Heart left ventricle (tissue), 16 donors: ENCODE results near the gene RALGAPA2. TPM values are rescaled to one million over a fixed set of nuclear protein-coding genes. Genes with fewer than 3 reads are reported as not detected.

Source experiments
- ATAC-seq, 4 donors: fragments of 200-7000 bp; cut with Tn5 transposase; one replicate each; pipeline ENCODE4 v1.9.1; 2020 to 2022; ENCODE audit warnings: moderate library complexity in 4 of 4, mild to moderate bottlenecking in 3 of 4, moderate number of reproducible peaks in 1 of 4
- DNase-seq, 5 donors: peaks; one replicate each; pipeline ENCODE4 v3.0.0-alpha.2; 2020
- H3K27ac ChIP-seq, 12 donors: fragments of 200-600 bp; sonication (generic) in 4 of 12; one replicate each; pipeline versions ENCODE4 v1.5.0 to v1.8.0; 2016 to 2022; ENCODE audit warnings: mild to moderate bottlenecking in 2 of 12
- H3K27me3 ChIP-seq, 9 donors: fragments of 200-600 bp; sonication (generic) in 2 of 9; one replicate each; pipeline versions ENCODE4 v1.5.1 to v1.8.0; 2016 to 2022; ENCODE audit warnings: mild to moderate bottlenecking in 3 of 9
- H3K36me3 ChIP-seq, 9 donors: fragments of 200-600 bp; sonication (generic) in 2 of 9; one replicate each; pipeline versions ENCODE4 v1.5.0 to v1.8.0; 2018 to 2022; ENCODE audit warnings: mild to moderate bottlenecking in 2 of 9
- H3K4me1 ChIP-seq, 12 donors: fragments of 200-600 bp; sonication (generic) in 4 of 12; one replicate each; pipeline versions ENCODE4 v1.5.0 to v1.8.0; 2016 to 2022; ENCODE audit warnings: mild to moderate bottlenecking in 3 of 12
- H3K4me3 ChIP-seq, 12 donors: fragments of 200-600 bp; sonication (generic) in 4 of 12; one replicate each; pipeline versions ENCODE4 v1.5.0 to v1.8.0; 2017 to 2022; ENCODE audit warnings: mild to moderate bottlenecking in 9 of 12, moderate library complexity in 4 of 12
- H3K9me3 ChIP-seq, 12 donors: fragments of 200-600 bp; sonication (generic) in 4 of 12; one replicate each; pipeline versions ENCODE4 v1.5.0 to v1.8.0; 2016 to 2022; ENCODE audit warnings: mild to moderate bottlenecking in 1 of 12
- POLR2A ChIP-seq, 2 donors: fragments of 450-650 bp; IDR thresholded peaks; one replicate each; pipeline ENCODE4 v1.6.1; 2017; ENCODE audit warnings: antibody characterized with exemption in 2 of 2, mild to moderate bottlenecking in 2 of 2, moderate library complexity in 2 of 2
- WGBS, 4 donors: extraction: QIAGEN DNeasy Blood & Tissue Kit in 2 of 4; methylation state at CpG; one replicate each; pipeline versions ENCODE4 v1.1.5 to v1.1.7; 2013 to 2018; 5-methylcytosine and 5-hydroxymethylcytosine counted together
- intact Hi-C, 10 donors: fragments of 100-400 bp; cut with DNase I; formaldehyde crosslinking; loops; one replicate each; pipeline versions ENCODE4 v1.11.1 to v1.14.2; 2022
- polyA plus RNA-seq, 2 donors: library from polyadenylated mRNA; stranded (reverse); fragments of 200-250 nt; gene quantifications; one replicate each; pipeline ENCODE4 v1.2.3, GENCODE V29; 2013
- total RNA-seq, 9 donors: library from RNA; depleted of rRNA in 2 of 9; stranded (reverse); fragments of >200 nt in 2 of 9; fragmentation: NEBNext Ultra II Directional in 3 of 9; extraction: Animal tissue kit (Norgen Biotek cat#: 25700) in 3 of 9; gene quantifications; one replicate each; pipeline versions ENCODE4 v1.1.0 to v1.2.4, GENCODE V29; 2016 to 2023
- TF ChIP-seq, protein P1 (sequence below), 12 donors: fragments of 200-600 bp; sonication (generic) in 4 of 12; IDR thresholded peaks; one replicate each; pipeline versions ENCODE4 v1.5.0 to v1.8.0; 2018 to 2022; ENCODE audit warnings: antibody characterized with exemption in 12 of 12, mild to moderate bottlenecking in 5 of 12
- donor health status: ischemic (EF 13 %, LVEDD 7.1; RV severe dilation, severe dysfunction).
- donor health status: healthy with polysubstance abuse.
- donor health status: DM: no; HTN: yes; CAD: no.
- donor health status: DM: no; HTN: no; CAD: no.
- donor health status: ischemic (EF 25% LVEDD 6.9; RV normal size, moderate dysfunction).
- donor health status: ischemic (EF 25% LVEDD 5.7; RV mildly dilated, moderate dysfunction).
- donor health status: healthy.
- donor health status: DM: yes; HTN: yes; CAD: no.
- donor health status: ischemic (EF 35%, LVEDD 5.7; RV mildly dilated, moderate dysfunction).
- donor health status: nonischemic (EF 11% LVEDD 7.7; RV severe dilation, severe dysfunction).
- donor health status: DM: yes; HTN: yes; CAD: no.
- donor health status: PGD.
- donor health status: ischemic (EF 29% LVEDD 5.4; RV normal size, mild dysfunction).
- donor health status: nonischemic (EF 23%, LVEDD 6.1; RV moderate dilation, normal function).

RALGAPA2 gene
- total and polyA plus RNA-seq, 11 donors: 5.6 to 33.8 (median 21.4) TPM

DNA sequence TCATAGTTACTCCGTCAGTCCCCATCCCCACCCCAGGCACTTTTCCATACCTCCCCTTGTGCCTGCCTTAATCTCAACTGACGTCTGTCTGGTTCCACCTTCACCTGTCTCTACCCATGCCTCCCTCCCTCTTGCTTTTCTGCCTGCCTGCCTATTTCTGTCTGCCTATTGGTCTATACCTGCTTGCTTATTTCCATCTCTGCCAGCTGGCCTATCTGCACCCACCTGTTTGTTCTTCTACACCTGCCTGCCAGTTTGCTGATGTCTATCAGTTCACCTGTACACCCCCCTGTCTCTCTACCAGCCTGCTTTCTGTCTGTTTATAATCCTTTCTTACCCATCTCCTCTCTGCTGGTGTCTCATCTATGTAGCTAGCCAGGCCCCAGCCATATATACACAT is 87.5 kb downstream of the RALGAPA2 start:
- WGBS, 4 donors: 88 to 98% (median 96%) methylated on average over 2 of the region's 2 CpGs
- intact Hi-C loops: no loop called here

GRCh38 chr20:20621195-20621594 is 91.2 kb downstream of the RALGAPA2 start:
- H3K27me3 ChIP-seq: no peaks in the 10 kb centered on the region
- TF ChIP-seq, protein P1, sequence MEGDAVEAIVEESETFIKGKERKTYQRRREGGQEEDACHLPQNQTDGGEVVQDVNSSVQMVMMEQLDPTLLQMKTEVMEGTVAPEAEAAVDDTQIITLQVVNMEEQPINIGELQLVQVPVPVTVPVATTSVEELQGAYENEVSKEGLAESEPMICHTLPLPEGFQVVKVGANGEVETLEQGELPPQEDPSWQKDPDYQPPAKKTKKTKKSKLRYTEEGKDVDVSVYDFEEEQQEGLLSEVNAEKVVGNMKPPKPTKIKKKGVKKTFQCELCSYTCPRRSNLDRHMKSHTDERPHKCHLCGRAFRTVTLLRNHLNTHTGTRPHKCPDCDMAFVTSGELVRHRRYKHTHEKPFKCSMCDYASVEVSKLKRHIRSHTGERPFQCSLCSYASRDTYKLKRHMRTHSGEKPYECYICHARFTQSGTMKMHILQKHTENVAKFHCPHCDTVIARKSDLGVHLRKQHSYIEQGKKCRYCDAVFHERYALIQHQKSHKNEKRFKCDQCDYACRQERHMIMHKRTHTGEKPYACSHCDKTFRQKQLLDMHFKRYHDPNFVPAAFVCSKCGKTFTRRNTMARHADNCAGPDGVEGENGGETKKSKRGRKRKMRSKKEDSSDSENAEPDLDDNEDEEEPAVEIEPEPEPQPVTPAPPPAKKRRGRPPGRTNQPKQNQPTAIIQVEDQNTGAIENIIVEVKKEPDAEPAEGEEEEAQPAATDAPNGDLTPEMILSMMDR (IDR thresholded peaks at IDR 0.05): no peak
- TF ChIP-seq POLR2A (IDR thresholded peaks at IDR 0.05): no peak
- 77 to 89% (median 87%) methylated on average over 1 of the region's 1 CpG for WGBS, 4 donors
- no peak overlapping the region for H3K4me3 ChIP-seq
- H3K9me3 ChIP-seq: no peaks in the 10 kb centered on the region
- H3K36me3 ChIP-seq: peaks cover 0 to 61% (median 43%) of the 10 kb centered on the region in 9 donors
- DNase-seq (no peak), ATAC-seq (no peak)
- no peak overlapping the region for H3K27ac ChIP-seq
- peaks cover 0 to 4% (median 0%) of the 10 kb centered on the region in 12 donors for H3K4me1 ChIP-seq
- intact Hi-C loops: no loop called here

More for the DNA sequence above, 87.5 kb downstream of the RALGAPA2 start:
- peaks cover 0 to 4% (median 0%) of the 10 kb centered on the region in 12 donors for H3K4me1 ChIP-seq
- no peak for ATAC-seq
- peaks cover 0 to 56% (median 39%) of the 10 kb centered on the region in 9 donors for H3K36me3 ChIP-seq
- H3K9me3 ChIP-seq: no peaks in the 10 kb centered on the region
- H3K27ac ChIP-seq: no peak overlapping the region
- DNase-seq: no peak
- no peak overlapping the region for H3K4me3 ChIP-seq
- no peak for TF ChIP-seq POLR2A (IDR thresholded peaks at IDR 0.05)
- TF ChIP-seq, protein P1 (IDR thresholded peaks at IDR 0.05): no peak
- no peaks in the 10 kb centered on the region for H3K27me3 ChIP-seq

GRCh38 chr20:20614391-20614790 is 98.1 kb downstream of the RALGAPA2 start:
- WGBS, 4 donors: 93 to 96% (median 95%) methylated on average over 3 of the region's 3 CpGs
- H3K9me3 ChIP-seq: no peaks in the 10 kb centered on the region
- H3K4me1 ChIP-seq: no peaks in the 10 kb centered on the region
- no peaks in the 10 kb centered on the region for H3K27me3 ChIP-seq
- TF ChIP-seq, protein P1 (IDR thresholded peaks at IDR 0.05): no peak
- no peak for TF ChIP-seq POLR2A (IDR thresholded peaks at IDR 0.05)
- DNase-seq (no peak), ATAC-seq (no peak)
- intact Hi-C loops: no loop called here
- H3K27ac ChIP-seq: no peak overlapping the region
- H3K4me3 ChIP-seq: no peak overlapping the region
- H3K36me3 ChIP-seq: peaks cover 0 to 63% (median 34%) of the 10 kb centered on the region in 9 donors

DNA sequence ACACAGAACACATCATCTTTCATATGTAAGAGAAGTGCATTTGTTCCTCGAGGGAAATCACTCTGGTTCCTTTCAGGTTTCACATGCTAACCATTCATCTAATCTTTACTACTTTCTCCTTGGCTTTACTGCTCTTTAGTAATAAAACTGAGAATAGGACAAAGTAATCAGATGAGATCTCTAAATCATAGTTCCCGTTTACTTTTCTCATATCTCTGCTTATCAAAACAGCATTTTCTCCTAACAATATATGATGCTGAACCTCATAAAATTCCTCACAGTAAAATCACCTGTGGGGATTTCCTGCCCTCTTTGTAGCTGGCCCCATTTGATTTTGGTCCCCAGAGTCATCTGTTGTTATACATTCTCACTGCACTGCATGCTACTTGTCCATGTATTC is 100.2 kb downstream of the RALGAPA2 start:
- H3K9me3 ChIP-seq: no peaks in the 10 kb centered on the region
- ATAC-seq: no peak
- WGBS, 4 donors: 81 to 89% (median 84%) methylated on average over 2 of the region's 2 CpGs

More for the DNA sequence above, 100.2 kb downstream of the RALGAPA2 start:
- Histone ChIP-seq H3K4me3 (no peak overlapping the region), H3K4me1 (no peaks in the 10 kb centered on the region), H3K36me3 (peaks cover 0 to 50% (median 14%) of the 10 kb centered on the region in 9 donors), H3K27ac (no peak overlapping the region), H3K27me3 (no peaks in the 10 kb centered on the region)
- intact Hi-C loops: no loop called here
- no peak for TF ChIP-seq POLR2A (IDR thresholded peaks at IDR 0.05)
- TF ChIP-seq, protein P1 (IDR thresholded peaks at IDR 0.05): no peak
- DNase-seq: no peak
